KMS-11 (cell line): ENCODE results near the gene PTPRR.

Experiments
- H2AFZ ChIP-seq: fragments of 200-600 bp; sonication (generic); 2 replicates; pipeline ENCODE4 v1.6.1; 2016; ENCODE audit warnings: antibody characterized with exemption, mixed run types, low read depth
- H3K27ac ChIP-seq: fragments of 200-600 bp; sonication (generic); 2 replicates; pipeline ENCODE4 v1.6.1; 2016; ENCODE audit warnings: mild to moderate bottlenecking, mixed run types
- H3K27me3 ChIP-seq: fragments of 200-600 bp; sonication (generic); 2 replicates; pipeline ENCODE4 v1.6.1; 2017; ENCODE audit warnings: mild to moderate bottlenecking, low read depth, mixed run types, moderate library complexity; ENCODE audit not compliant: insufficient read depth
- H3K36me3 ChIP-seq: fragments of 200-600 bp; sonication (generic); 2 replicates; pipeline ENCODE4 v1.6.1; 2017; ENCODE audit warnings: mild to moderate bottlenecking, mixed run types; ENCODE audit not compliant: insufficient read depth
- H3K4me1 ChIP-seq: fragments of 200-600 bp; sonication (generic); 2 replicates; pipeline ENCODE4 v1.6.1; 2016; ENCODE audit warnings: mild to moderate bottlenecking, low read depth, mixed run types; ENCODE audit not compliant: poor library complexity, severe bottlenecking
- H3K4me2 ChIP-seq: fragments of 200-600 bp; sonication (generic); 2 replicates; pipeline ENCODE4 v1.7.0; 2016; ENCODE audit warnings: mild to moderate bottlenecking, mixed run types
- H3K4me3 ChIP-seq: fragments of 200-600 bp; sonication (generic); IDR thresholded peaks from 2 replicates; pipeline ENCODE4 v1.6.1; 2017; ENCODE audit warnings: low read depth, low read length, mixed read lengths; ENCODE audit not compliant: insufficient read depth
- H3K79me2 ChIP-seq: fragments of 200-600 bp; sonication (generic); 2 replicates; pipeline ENCODE4 v1.6.1; 2016; ENCODE audit warnings: low read depth, mixed run types; ENCODE audit not compliant: insufficient read depth
- H3K9ac ChIP-seq: fragments of 200-600 bp; sonication (generic); 2 replicates; pipeline ENCODE4 v1.6.1; 2016; ENCODE audit warnings: mild to moderate bottlenecking, mixed run types
- H4K20me1 ChIP-seq: fragments of 200-600 bp; sonication (generic); 2 replicates; pipeline ENCODE4 v1.6.1; 2016; ENCODE audit warnings: mild to moderate bottlenecking, mixed run types; ENCODE audit not compliant: insufficient read depth
- CTCF ChIP-seq: fragments of 200-600 bp; sonication (generic); conservative IDR thresholded peaks from 2 replicates; pipeline ENCODE4 v1.6.1; 2017; ENCODE audit warnings: low read depth, mild to moderate bottlenecking, antibody characterized with exemption, low read length, moderate library complexity, mixed read lengths

PTPRR gene

GRCh38 chr12:70876952-70877351 is 43.6 kb downstream of the PTPRR start:
- Histone ChIP-seq H4K20me1 (no peaks in the 10 kb centered on the region), H3K4me3 (no peak overlapping the region), H3K36me3 (no peaks in the 10 kb centered on the region), H3K79me2 (no peaks in the 10 kb centered on the region), H3K27ac (no peak overlapping the region), H3K9ac (no peak overlapping the region), H3K4me2 (no peak overlapping the region), H3K4me1 (no peaks in the 10 kb centered on the region), H2AFZ (no peak overlapping the region), H3K27me3 (no peaks in the 10 kb centered on the region)
- TF ChIP-seq CTCF: no peak

GRCh38 chr12:70875628-70876027 is 44.9 kb downstream of the PTPRR start:
- no peak overlapping the region for H3K27ac ChIP-seq
- no peaks in the 10 kb centered on the region for H3K27me3 ChIP-seq
- no peak overlapping the region for H2AFZ ChIP-seq
- no peak overlapping the region for H3K9ac ChIP-seq
- TF ChIP-seq CTCF: no peak
- H3K79me2 ChIP-seq: no peaks in the 10 kb centered on the region
- no peak overlapping the region for H3K4me3 ChIP-seq
- no peaks in the 10 kb centered on the region for H4K20me1 ChIP-seq
- no peaks in the 10 kb centered on the region for H3K4me1 ChIP-seq
- no peak overlapping the region for H3K4me2 ChIP-seq
- no peaks in the 10 kb centered on the region for H3K36me3 ChIP-seq

GRCh38 chr12:70854881-70855568 is 65.5 kb downstream of the PTPRR start:
- no peak overlapping the region for H3K4me2 ChIP-seq
- no peak overlapping the region for H3K9ac ChIP-seq
- H3K4me3 ChIP-seq: no peak overlapping the region

GRCh38 chr12:70854138-70854537 is 66.4 kb downstream of the PTPRR start:
- Histone ChIP-seq H3K9ac (no peak overlapping the region), H3K4me3 (no peak overlapping the region), H3K79me2 (no peaks in the 10 kb centered on the region), H4K20me1 (no peaks in the 10 kb centered on the region), H3K27me3 (no peaks in the 10 kb centered on the region), H3K4me1 (no peaks in the 10 kb centered on the region), H3K36me3 (no peaks in the 10 kb centered on the region), H3K27ac (no peak overlapping the region), H2AFZ (no peak overlapping the region), H3K4me2 (no peak overlapping the region)
- TF ChIP-seq CTCF: no peak

More at GRCh38 chr12:70854881-70855568, 65.5 kb downstream of the PTPRR start:
- Histone ChIP-seq H3K36me3 (no peaks in the 10 kb centered on the region), H3K27me3 (no peaks in the 10 kb centered on the region), H3K79me2 (no peaks in the 10 kb centered on the region), H4K20me1 (no peaks in the 10 kb centered on the region), H3K27ac (no peak overlapping the region), H3K4me1 (no peaks in the 10 kb centered on the region), H2AFZ (no peak overlapping the region)
- TF ChIP-seq CTCF: no peak
